SK-N-SH treated with all-trans-retinoic acid at 6 μM for 48 hours (cell line): ENCODE measurements around the gene OR5K4.

Experiments
- BACH2 ChIP-seq: fragments of 250-450 bp; sonication (Bioruptor Pico); IDR thresholded peaks from 2 replicates; pipeline ENCODE4 v1.9.0; 2021; ENCODE audit warnings: mild to moderate bottlenecking, borderline replicate concordance
- PATZ1 ChIP-seq: fragments of 250-450 bp; sonication (Bioruptor Pico); IDR thresholded peaks from 2 replicates; pipeline ENCODE4 v1.8.0; 2020; ENCODE audit warnings: mild to moderate bottlenecking, moderate library complexity, borderline replicate concordance
- POU6F1 ChIP-seq: fragments of 250-450 bp; sonication (Bioruptor Pico); IDR thresholded peaks from 2 replicates; pipeline ENCODE4 v1.8.0; 2021; ENCODE audit warnings: low read depth, mild to moderate bottlenecking, moderate library complexity, borderline replicate concordance
- RARB ChIP-seq: fragments of 250-450 bp; sonication (Bioruptor Pico); IDR thresholded peaks from 2 replicates; pipeline ENCODE4 v1.8.0; 2021; ENCODE audit warnings: mild to moderate bottlenecking, moderate library complexity
- ZFP30 ChIP-seq: fragments of 450-650 bp; formaldehyde crosslinking; IDR thresholded peaks from 2 replicates; pipeline ENCODE4 v1.5.0; 2022; ENCODE audit warnings: mild to moderate bottlenecking, moderate library complexity

- TF ChIP-seq ZFP30 (CRISPR knock-in tag) (no peak), BACH2 (CRISPR knock-in tag) (no peak), POU6F1 (CRISPR knock-in tag) (no peak), RARB (CRISPR knock-in tag) (no peak), PATZ1 (CRISPR knock-in tag) (no peak)
These were observed 34.5 kb downstream of the OR5K4 start for GRCh38 chr3:98388147-98388546.
